Measurements from ENCODE around the gene AFF3.
"Not testable (repeated sequence)": the region's sequence is repeated elsewhere in the genome, so short reads cannot be mapped to it uniquely, and the experiment has no call there.

The AFF3 gene

GRCh38 chr2:99776906-99777646 lies 365.3 kb downstream of the AFF3 start:
- DNase-seq, result no peak

GRCh38 chr2:99776206-99776905 lies 366.0 kb downstream of the AFF3 start:
- no peak for DNase-seq

DNA sequence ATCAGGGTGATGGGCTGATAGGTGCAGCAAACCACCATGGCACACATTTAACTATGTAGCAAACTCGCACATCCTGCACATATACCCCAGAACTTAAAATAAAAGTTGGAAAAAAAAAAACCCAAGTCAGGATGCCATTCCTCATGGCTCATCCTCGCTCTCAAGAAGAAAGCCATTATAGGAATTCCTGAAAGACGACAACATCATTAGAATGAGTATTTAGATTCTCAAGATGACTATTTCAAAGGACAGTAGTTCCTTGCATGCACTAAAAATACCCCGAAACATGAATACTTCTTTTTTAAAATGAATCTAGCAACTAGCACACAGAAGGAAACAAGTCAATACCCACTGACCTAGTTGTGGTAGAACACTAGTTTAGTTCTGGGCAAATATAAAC lies 366.8 kb downstream of the AFF3 start:
- no peak for DNase-seq

DNA sequence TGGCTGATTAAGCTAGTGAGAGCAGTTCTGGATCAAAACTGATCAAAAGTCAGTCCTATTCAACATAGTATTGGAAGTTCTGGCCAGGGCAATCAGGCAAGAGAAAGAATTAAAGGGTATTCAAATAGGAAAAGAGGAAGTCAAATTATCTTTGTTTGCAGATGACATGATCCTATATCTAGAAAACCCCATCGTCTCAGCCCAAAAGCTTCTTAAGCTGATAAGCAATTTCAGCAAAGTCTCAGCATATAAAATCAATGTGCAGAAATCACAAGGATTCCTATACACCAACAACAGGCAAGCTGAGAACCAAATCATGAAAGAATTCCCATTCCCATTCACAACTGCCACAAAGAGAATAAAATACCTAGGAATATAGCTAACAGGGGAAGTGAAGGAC lies 368.7 kb downstream of the AFF3 start:
- not testable (repeated sequence) for DNase-seq

DNA sequence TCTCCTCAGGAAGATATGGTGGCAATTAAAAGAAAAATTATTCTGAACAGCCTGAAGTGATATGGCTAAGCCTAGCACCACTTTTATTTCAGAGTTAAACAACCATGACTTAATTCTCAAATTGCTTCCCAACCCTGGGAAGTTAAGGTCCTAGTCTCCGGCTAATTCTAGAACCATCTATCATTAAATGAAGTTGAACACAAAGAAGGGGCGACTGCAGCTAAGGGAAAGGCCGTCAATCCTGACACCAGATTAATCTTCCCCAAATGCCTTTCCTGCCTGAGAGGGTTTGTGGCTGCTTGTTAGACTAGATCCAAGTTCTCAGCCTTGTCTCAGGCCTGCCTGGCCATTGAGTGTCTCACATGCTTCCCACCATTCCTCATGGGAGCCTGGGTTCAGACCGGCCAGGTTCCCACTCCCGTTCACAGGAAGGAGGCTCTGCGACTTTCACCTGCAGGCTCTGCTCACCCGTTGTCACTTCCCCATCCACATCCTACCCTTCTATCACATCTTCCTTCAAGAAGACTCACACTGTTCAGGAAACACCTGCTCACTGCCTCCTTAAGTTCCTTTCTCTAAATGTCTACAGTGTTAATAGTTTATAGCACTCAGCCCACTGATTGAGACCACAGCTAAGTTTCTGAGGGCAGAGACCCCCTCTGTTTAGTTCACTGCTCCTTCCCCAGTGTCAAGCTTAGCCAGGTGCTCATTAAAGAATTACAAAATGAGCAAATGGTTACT lies 369.6 kb downstream of the AFF3 start:
- no peak for DNase-seq

DNA sequence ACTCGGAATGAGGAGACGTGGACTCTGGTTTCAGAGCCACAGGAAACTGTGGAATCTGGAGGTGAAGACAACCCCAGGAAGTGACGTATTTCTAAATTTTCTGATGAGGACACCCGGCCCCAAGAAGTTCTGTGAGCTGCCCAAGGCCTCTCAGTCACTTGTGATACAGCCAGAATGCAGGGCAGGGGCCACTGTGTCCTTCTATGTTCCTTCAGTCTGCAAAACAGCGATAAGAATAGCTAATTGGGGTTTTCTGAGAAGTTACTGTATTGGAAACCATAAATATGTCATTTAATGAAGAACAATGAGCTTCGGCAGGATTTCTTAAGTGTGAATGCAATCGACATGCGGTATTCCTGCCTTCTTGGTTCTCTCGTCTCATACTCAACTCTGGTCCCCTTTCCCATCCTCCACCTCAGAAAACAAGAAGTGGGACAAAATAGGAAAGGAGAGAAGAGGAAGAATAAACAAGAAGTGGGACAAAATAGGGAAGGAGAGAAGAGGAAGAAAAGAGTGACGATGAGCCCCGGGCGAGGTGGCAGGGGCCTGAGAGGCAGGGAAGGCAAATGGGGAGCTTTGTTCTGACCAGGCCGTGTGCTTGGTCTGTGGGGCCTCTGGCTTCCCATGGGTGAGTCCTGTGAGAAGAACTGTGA lies 370.6 kb downstream of the AFF3 start:
- no peak for DNase-seq

- DNase-seq, result no peak
Observed at GRCh38 chr2:99770876-99771275, 371.5 kb downstream of the AFF3 start.

GRCh38 chr2:99765731-99766318 lies 376.6 kb downstream of the AFF3 start:
- DNase-seq, result no peak

DNA sequence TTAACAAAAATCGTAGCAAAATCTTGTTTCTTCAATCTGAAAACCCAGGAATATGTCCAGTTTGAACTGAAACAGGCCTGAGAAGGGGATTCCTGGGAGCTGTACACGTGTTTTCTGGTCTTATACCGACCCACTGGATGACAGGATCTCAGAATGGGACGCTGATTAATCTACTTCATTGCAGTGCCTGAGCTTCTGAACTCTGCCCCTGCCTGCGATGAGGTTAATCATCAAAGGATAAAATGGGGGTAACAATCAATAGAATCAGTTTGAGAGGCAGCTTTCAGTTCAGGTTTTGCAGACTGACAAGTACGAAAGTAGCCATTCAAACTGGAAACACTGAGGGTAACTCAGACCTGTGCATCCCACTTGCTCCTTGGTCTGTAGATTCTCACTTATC lies 378.6 kb downstream of the AFF3 start:
- DNase-seq, result no peak

DNA sequence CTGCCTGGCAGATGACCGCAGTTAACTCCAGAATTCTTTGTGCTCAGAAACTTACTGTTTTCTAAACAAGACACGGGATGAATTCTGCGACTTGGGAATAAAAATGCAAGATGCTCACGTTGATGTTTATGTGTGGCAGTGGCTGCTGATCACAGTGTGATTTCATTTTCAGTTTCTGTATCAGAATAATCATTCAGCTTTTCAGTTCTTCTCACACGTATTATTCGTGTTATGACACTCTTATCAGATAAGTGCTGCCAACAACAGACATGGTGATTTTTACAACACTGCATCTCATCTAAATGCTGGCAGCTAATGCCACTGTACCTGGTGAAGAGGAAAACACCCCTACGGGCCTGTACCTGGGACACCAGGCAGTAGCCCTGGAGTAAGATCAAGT lies 379.7 kb downstream of the AFF3 start:
- DNase-seq, result no peak

DNA sequence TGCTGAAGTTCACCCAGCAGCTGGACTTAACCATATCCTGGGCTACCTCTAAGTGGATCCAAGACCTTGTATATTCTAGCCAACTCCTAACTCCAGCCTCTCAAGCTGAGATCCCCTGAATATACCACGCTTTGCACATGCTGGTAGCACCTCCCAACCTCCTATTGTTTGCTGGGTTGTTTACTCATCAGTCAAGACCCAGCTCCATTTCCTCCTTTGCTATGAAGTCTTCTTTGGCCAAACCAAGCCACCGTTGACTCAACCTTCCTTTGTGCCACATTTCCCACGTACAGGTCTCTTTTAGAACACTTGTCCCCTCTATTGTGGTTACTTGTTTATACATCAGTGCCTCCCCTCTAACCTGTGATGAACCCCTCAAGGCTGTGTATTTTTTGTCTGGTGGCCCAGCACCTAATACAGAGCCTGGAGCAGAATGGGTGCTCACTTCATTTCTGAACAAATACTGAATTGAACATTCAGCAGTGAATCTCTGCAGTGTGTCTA lies 384.7 kb downstream of the AFF3 start:
- DNase-seq, result no peak

DNA sequence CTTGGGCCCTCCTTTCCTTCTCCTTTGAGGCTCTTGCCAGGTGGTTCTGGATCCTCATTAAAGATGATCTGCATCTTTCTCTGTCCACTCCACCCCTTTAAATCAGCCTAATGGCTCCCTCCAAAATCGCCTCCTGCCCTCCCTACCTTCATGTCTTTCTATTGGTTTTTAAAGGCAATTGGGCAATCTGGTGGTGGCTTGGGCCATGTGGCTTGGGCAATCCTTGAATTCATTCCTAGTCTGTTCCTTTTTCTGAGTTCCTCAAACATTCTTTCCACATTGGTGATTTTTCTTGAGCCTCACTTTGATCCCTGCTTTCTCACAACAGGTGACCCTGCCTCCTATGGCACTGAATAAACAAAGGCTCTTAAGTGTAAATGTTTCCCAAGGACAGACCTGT lies 386.3 kb downstream of the AFF3 start:
- DNase-seq, result no peak

GRCh38 chr2:99754210-99754609 lies 388.2 kb downstream of the AFF3 start:
- no peak for DNase-seq

DNA sequence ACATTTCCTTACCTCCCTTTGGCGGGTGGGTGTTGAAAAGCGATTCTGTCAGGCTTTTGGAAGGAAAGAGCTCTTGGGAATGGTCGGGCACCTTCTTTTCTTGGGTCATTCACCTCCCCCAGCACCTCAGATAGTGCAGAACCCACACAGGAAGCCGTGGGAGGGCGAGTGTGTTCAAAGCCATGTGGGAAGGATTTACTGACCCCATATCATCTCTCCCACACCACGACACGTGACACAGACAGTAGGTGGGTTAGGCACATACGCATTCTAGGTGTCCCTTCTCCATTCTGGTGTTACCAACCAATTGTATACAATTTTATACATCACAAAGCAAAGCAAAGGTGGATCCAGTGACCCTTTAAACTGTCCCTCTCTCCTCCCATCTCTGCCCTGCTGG lies 388.9 kb downstream of the AFF3 start:
- no peak for DNase-seq

DNA sequence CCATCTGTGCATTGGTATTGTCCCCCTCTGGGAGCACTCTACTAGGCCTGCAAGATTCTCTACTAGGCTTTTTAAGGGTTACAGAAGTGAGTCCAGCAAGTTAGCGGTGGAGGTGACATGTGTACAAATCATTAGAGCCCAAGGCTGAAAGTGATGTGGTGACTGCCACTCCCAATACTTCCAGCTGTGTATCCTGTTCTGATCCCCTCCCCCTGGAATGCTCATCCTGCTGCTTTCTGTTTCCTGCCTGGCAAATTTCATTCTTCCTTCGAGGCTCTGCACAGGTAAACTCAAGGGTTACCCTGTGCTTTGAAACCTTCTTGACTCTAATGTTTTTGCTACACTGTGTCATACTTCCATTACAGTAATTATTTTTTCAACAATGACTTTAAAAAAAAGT lies 394.0 kb downstream of the AFF3 start:
- DNase-seq, result no peak

- no peak for DNase-seq
Observed at GRCh38 chr2:99747842-99748241, 394.5 kb downstream of the AFF3 start.

GRCh38 chr2:99743146-99743545 lies 399.2 kb downstream of the AFF3 start:
- no peak for DNase-seq

DNA sequence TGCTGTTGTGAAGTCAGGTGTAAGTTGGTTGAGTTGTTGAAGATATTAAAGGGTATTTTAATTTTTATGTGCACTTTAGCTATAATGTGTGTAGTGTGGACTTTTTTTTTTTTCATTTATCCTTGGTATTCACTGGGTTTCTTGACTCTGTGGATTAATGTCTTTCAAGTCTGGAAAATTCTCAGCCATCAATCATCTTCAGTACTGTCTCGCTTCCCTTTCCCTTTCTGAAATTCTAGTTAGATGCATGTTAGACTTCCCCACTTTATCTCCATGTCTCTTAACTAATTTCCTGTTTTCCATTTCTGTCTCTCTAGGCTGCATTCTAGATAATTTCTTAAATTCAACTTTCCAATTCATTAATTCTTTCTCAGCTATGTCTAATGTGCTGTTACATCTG lies 404.9 kb downstream of the AFF3 start:
- no peak for DNase-seq

- no peak for DNase-seq
Observed at GRCh38 chr2:99735753-99736152, 406.6 kb downstream of the AFF3 start.

- not testable (repeated sequence) for DNase-seq
Observed at GRCh38 chr2:99735314-99735713, 407.1 kb downstream of the AFF3 start.

DNA sequence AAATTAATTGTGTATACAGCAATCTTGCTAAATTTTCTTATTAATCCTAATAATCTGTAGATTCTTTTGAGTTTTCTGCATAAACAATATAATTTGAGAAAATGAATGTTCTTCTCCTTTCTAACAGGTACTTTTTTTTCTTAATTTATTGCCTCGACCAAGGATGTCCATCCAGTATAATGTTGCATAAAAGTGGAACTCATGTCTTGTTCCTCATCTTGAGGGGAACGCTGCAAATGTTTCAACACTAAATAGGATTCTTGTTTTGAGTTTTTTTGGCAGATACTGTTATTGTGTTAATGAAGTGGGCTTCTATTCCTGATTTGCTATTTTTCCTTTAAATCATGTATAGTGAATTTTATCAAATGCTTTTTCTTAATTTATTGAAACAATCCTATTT lies 408.2 kb downstream of the AFF3 start:
- DNase-seq, result no peak

DNA sequence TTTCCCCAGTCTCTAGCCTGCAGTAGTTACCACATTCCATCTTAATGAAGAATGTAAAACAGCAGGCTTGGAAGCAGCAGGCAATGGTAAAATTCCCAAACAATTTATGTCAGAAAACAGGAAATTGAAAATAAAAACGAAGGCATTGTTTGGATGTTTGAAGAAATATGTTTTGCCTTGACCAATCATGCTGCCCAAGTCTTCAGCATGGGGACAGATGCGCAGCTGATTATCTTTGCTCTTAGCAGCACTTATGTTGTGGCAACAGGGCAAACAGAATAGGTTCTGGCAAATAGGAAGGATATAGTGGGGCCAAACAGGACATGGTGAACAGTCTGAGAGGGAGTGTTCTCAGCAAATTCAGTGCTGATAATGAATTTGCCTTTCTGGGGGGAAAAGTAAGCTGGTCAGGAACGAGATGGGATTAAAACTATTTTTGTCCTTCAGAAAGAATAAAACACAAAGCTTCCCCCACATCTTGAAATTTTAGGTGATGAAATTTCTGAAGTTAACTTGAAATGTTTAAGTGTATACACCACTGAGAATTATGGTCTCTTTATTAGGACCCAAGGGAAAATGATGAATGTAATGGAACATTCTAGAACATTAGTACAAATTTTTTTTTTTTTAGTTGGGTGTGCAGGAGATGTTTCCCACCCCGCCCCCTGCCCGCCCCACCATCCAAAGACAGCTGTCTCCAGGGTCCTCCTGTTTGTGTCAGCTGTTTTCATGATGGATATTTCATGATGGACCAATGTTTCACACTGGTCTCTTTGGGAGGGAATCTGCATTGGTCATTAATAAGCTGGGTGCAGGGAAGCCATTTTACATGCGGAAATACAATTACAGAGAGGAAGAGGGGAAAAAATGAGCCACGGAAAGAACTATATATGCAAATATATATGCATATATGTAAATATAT lies 413.0 kb downstream of the AFF3 start:
- DNase-seq, result no peak
